ENCODE data around the gene WNK1.
"Not testable (repeated sequence)": the region's sequence is repeated elsewhere in the genome, so short reads cannot be mapped to it uniquely, and the experiment has no call there.

The WNK1 gene

GRCh38 chr12:835754-836518 lies 83.6 kb downstream of the WNK1 start:
- H3K4me3 ChIP-seq (ENCODE audit: low read length): no peak overlapping the region
- no peak for TF ChIP-seq ZNF274 (IDR thresholded peaks at IDR 0.05; ENCODE audit: low read depth, low read length)

GRCh38 chr12:836952-837351 lies 84.6 kb downstream of the WNK1 start:
- TF ChIP-seq ZNF274 (IDR thresholded peaks at IDR 0.05; ENCODE audit: low read depth, low read length): no peak
- H3K4me3 ChIP-seq (ENCODE audit: low read length): no peak overlapping the region

- no peak overlapping the region for H3K4me3 ChIP-seq (ENCODE audit: low read length)
- no peak for TF ChIP-seq ZNF274 (IDR thresholded peaks at IDR 0.05; ENCODE audit: low read depth, low read length)
Observed at GRCh38 chr12:837548-837947, 85.2 kb downstream of the WNK1 start.

GRCh38 chr12:843609-844008 lies 91.2 kb downstream of the WNK1 start:
- no peak for TF ChIP-seq ZNF274 (IDR thresholded peaks at IDR 0.05; ENCODE audit: low read depth, low read length)
- H3K4me3 ChIP-seq (ENCODE audit: low read length): no peak overlapping the region

GRCh38 chr12:846421-846820 lies 94.0 kb downstream of the WNK1 start:
- TF ChIP-seq ZNF274 (IDR thresholded peaks at IDR 0.05; ENCODE audit: low read depth, low read length): no peak
- H3K4me3 ChIP-seq (ENCODE audit: low read length): no peak overlapping the region

- H3K4me3 ChIP-seq (ENCODE audit: low read length): no peak overlapping the region
- no peak for TF ChIP-seq ZNF274 (IDR thresholded peaks at IDR 0.05; ENCODE audit: low read depth, low read length)
Observed at GRCh38 chr12:848173-848865, 95.9 kb downstream of the WNK1 start.

- H3K4me3 ChIP-seq (ENCODE audit: low read length): no peak overlapping the region
- no peak for TF ChIP-seq ZNF274 (IDR thresholded peaks at IDR 0.05; ENCODE audit: low read depth, low read length)
Observed at GRCh38 chr12:848882-849527, 96.6 kb downstream of the WNK1 start.

GRCh38 chr12:849733-850437 lies 97.5 kb downstream of the WNK1 start:
- not testable (repeated sequence) for H3K4me3 ChIP-seq (ENCODE audit: low read length)

GRCh38 chr12:851343-851742 lies 99.0 kb downstream of the WNK1 start:
- H3K4me3 ChIP-seq (ENCODE audit: low read length): no peak overlapping the region
- TF ChIP-seq ZNF274 (IDR thresholded peaks at IDR 0.05; ENCODE audit: low read depth, low read length): no peak

- TF ChIP-seq ZNF274 (IDR thresholded peaks at IDR 0.05; ENCODE audit: low read depth, low read length): no peak
- H3K4me3 ChIP-seq (ENCODE audit: low read length): no peak overlapping the region
Observed at GRCh38 chr12:851913-852312, 99.5 kb downstream of the WNK1 start.

GRCh38 chr12:852864-853263 lies 100.5 kb downstream of the WNK1 start:
- H3K4me3 ChIP-seq (ENCODE audit: low read length): no peak overlapping the region
- no peak for TF ChIP-seq ZNF274 (IDR thresholded peaks at IDR 0.05; ENCODE audit: low read depth, low read length)

- no peak for TF ChIP-seq ZNF274 (IDR thresholded peaks at IDR 0.05; ENCODE audit: low read depth, low read length)
- no peak overlapping the region for H3K4me3 ChIP-seq (ENCODE audit: low read length)
Observed at GRCh38 chr12:857611-858010, 105.2 kb downstream of the WNK1 start.

GRCh38 chr12:862303-862911 lies 110.0 kb downstream of the WNK1 start:
- H3K4me3 ChIP-seq (ENCODE audit: low read length): no peak overlapping the region
- TF ChIP-seq ZNF274 (IDR thresholded peaks at IDR 0.05; ENCODE audit: low read depth, low read length): no peak

- no peak for TF ChIP-seq ZNF274 (IDR thresholded peaks at IDR 0.05; ENCODE audit: low read depth, low read length)
- no peak overlapping the region for H3K4me3 ChIP-seq (ENCODE audit: low read length)
Observed at GRCh38 chr12:863285-863684, 110.9 kb downstream of the WNK1 start.

Data from GM08714 (cell line).